ENCODE measurements around the gene ATP11A. TPM values are rescaled to one million over a fixed set of nuclear protein-coding genes. Genes with fewer than 3 reads are reported as not detected.
A peak's percentile ranks its signal among the peaks of the same experiment; 100 is the strongest.

ATP11A gene
- total and polyA plus RNA-seq, 4 donors: 18.0 to 24.7 (median 21.5) TPM

GRCh38 chr13:112720814-112721197, 31.0 kb downstream of the ATP11A start:
- DNase-seq (ENCODE audit: low read depth in 4 of 6, low spot score in 6 of 6): no peak
- no peaks in the 10 kb centered on the region for H3K9me3 ChIP-seq (ENCODE audit: control insufficient read depth, insufficient read depth, low read length)
- H3K27ac ChIP-seq (ENCODE audit: low read depth, low read length): no peak overlapping the region
- 92% methylated on average over 10 of the region's 10 CpGs for WGBS (ENCODE audit: insufficient coverage)
- H3K27me3 ChIP-seq (ENCODE audit: control insufficient read depth, insufficient read depth, low read length): no peaks in the 10 kb centered on the region
- H3K4me1 ChIP-seq (ENCODE audit: control insufficient read depth, insufficient read depth, low read length): peaks cover 15% of the 10 kb centered on the region
- peaks cover 14% of the 10 kb centered on the region for H3K36me3 ChIP-seq (ENCODE audit: control insufficient read depth, insufficient read depth, low read length)
- H3K4me3 ChIP-seq (ENCODE audit: low read depth, low read length): no peak overlapping the region

- H3K4me1 ChIP-seq (ENCODE audit: control insufficient read depth, insufficient read depth, low read length): peaks cover 22% of the 10 kb centered on the region
- peaks cover 14% of the 10 kb centered on the region for H3K36me3 ChIP-seq (ENCODE audit: control insufficient read depth, insufficient read depth, low read length)
- no peaks in the 10 kb centered on the region for H3K27me3 ChIP-seq (ENCODE audit: control insufficient read depth, insufficient read depth, low read length)
- DNase-seq (ENCODE audit: low read depth in 4 of 6, low spot score in 6 of 6): no peak
- no peak overlapping the region for H3K27ac ChIP-seq (ENCODE audit: low read depth, low read length)
- H3K4me3 ChIP-seq (ENCODE audit: low read depth, low read length): no peak overlapping the region
- no peaks in the 10 kb centered on the region for H3K9me3 ChIP-seq (ENCODE audit: control insufficient read depth, insufficient read depth, low read length)
- 85% methylated on average over 22 of the region's 26 CpGs for WGBS (ENCODE audit: insufficient coverage)
Measured at GRCh38 chr13:112721198-112722104, 31.6 kb downstream of the ATP11A start.

- no peak for DNase-seq (ENCODE audit: low read depth in 4 of 6, low spot score in 6 of 6)
- Histone ChIP-seq H3K27me3 (ENCODE audit: control insufficient read depth, insufficient read depth, low read length) (no peaks in the 10 kb centered on the region), H3K4me3 (ENCODE audit: low read depth, low read length) (no peak overlapping the region), H3K36me3 (ENCODE audit: control insufficient read depth, insufficient read depth, low read length) (peaks cover 12% of the 10 kb centered on the region), H3K27ac (ENCODE audit: low read depth, low read length) (no peak overlapping the region), H3K4me1 (ENCODE audit: control insufficient read depth, insufficient read depth, low read length) (peaks cover 25% of the 10 kb centered on the region), H3K9me3 (ENCODE audit: control insufficient read depth, insufficient read depth, low read length) (no peaks in the 10 kb centered on the region)
- 83% methylated on average over 10 of the region's 19 CpGs for whole genome bisulfite sequencing (ENCODE audit: insufficient coverage)
Measured at GRCh38 chr13:112722433-112723263, 32.8 kb downstream of the ATP11A start.

- no peak overlapping the region for H3K4me3 ChIP-seq (ENCODE audit: low read depth, low read length)
- 98% methylated on average over 11 of the region's 17 CpGs for WGBS (ENCODE audit: insufficient coverage)
Measured at GRCh38 chr13:112723771-112724170, 33.9 kb downstream of the ATP11A start.

GRCh38 chr13:112724788-112725345, 35.0 kb downstream of the ATP11A start:
- H3K4me3 ChIP-seq (ENCODE audit: low read depth, low read length): no peak overlapping the region
- H3K27ac ChIP-seq (ENCODE audit: low read depth, low read length): no peak overlapping the region
- no peaks in the 10 kb centered on the region for H3K9me3 ChIP-seq (ENCODE audit: control insufficient read depth, insufficient read depth, low read length)
- peaks cover 12% of the 10 kb centered on the region for H3K36me3 ChIP-seq (ENCODE audit: control insufficient read depth, insufficient read depth, low read length)
- no peak for DNase-seq (ENCODE audit: low read depth in 4 of 6, low spot score in 6 of 6)
- WGBS (ENCODE audit: insufficient coverage): 94% methylated on average over 12 of the region's 12 CpGs
- H3K27me3 ChIP-seq (ENCODE audit: control insufficient read depth, insufficient read depth, low read length): no peaks in the 10 kb centered on the region
- peaks cover 31% of the 10 kb centered on the region for H3K4me1 ChIP-seq (ENCODE audit: control insufficient read depth, insufficient read depth, low read length)

More at GRCh38 chr13:112723771-112724170, 33.9 kb downstream of the ATP11A start:
- Histone ChIP-seq H3K36me3 (ENCODE audit: control insufficient read depth, insufficient read depth, low read length) (peaks cover 12% of the 10 kb centered on the region), H3K27ac (ENCODE audit: low read depth, low read length) (no peak overlapping the region), H3K27me3 (ENCODE audit: control insufficient read depth, insufficient read depth, low read length) (no peaks in the 10 kb centered on the region), H3K9me3 (ENCODE audit: control insufficient read depth, insufficient read depth, low read length) (no peaks in the 10 kb centered on the region), H3K4me1 (ENCODE audit: control insufficient read depth, insufficient read depth, low read length) (peaks cover 25% of the 10 kb centered on the region)
- no peak for DNase-seq (ENCODE audit: low read depth in 4 of 6, low spot score in 6 of 6)

- WGBS (ENCODE audit: insufficient coverage): 55% methylated on average over 18 of the region's 18 CpGs
- no peaks in the 10 kb centered on the region for H3K27me3 ChIP-seq (ENCODE audit: control insufficient read depth, insufficient read depth, low read length)
- no peak overlapping the region for H3K4me3 ChIP-seq (ENCODE audit: low read depth, low read length)
- H3K9me3 ChIP-seq (ENCODE audit: control insufficient read depth, insufficient read depth, low read length): no peaks in the 10 kb centered on the region
- peak in 1 of 6 donors; percentile 67 for DNase-seq (ENCODE audit: low read depth in 4 of 6, low spot score in 6 of 6)
- H3K4me1 ChIP-seq (ENCODE audit: control insufficient read depth, insufficient read depth, low read length): peaks cover 34% of the 10 kb centered on the region
- H3K36me3 ChIP-seq (ENCODE audit: control insufficient read depth, insufficient read depth, low read length): peaks cover 14% of the 10 kb centered on the region
- no peak overlapping the region for H3K27ac ChIP-seq (ENCODE audit: low read depth, low read length)
Measured at GRCh38 chr13:112725346-112726015, 35.6 kb downstream of the ATP11A start.

GRCh38 chr13:112726016-112726767, 36.4 kb downstream of the ATP11A start:
- H3K4me3 ChIP-seq (ENCODE audit: low read depth, low read length): no peak overlapping the region
- no peaks in the 10 kb centered on the region for H3K9me3 ChIP-seq (ENCODE audit: control insufficient read depth, insufficient read depth, low read length)
- H3K4me1 ChIP-seq (ENCODE audit: control insufficient read depth, insufficient read depth, low read length): peaks cover 36% of the 10 kb centered on the region
- peaks cover 17% of the 10 kb centered on the region for H3K36me3 ChIP-seq (ENCODE audit: control insufficient read depth, insufficient read depth, low read length)
- WGBS (ENCODE audit: insufficient coverage): 28% methylated on average over 17 of the region's 17 CpGs
- H3K27me3 ChIP-seq (ENCODE audit: control insufficient read depth, insufficient read depth, low read length): no peaks in the 10 kb centered on the region
- no peak overlapping the region for H3K27ac ChIP-seq (ENCODE audit: low read depth, low read length)
- DNase-seq (ENCODE audit: low read depth in 4 of 6, low spot score in 6 of 6): no peak

GRCh38 chr13:112727581-112727980, 37.7 kb downstream of the ATP11A start:
- no peak for DNase-seq (ENCODE audit: low read depth in 4 of 6, low spot score in 6 of 6)
- H3K36me3 ChIP-seq (ENCODE audit: control insufficient read depth, insufficient read depth, low read length): peaks cover 17% of the 10 kb centered on the region
- H3K9me3 ChIP-seq (ENCODE audit: control insufficient read depth, insufficient read depth, low read length): no peaks in the 10 kb centered on the region
- peaks cover 36% of the 10 kb centered on the region for H3K4me1 ChIP-seq (ENCODE audit: control insufficient read depth, insufficient read depth, low read length)
- no peak overlapping the region for H3K27ac ChIP-seq (ENCODE audit: low read depth, low read length)
- WGBS (ENCODE audit: insufficient coverage): 94% methylated on average over 16 of the region's 17 CpGs
- no peak overlapping the region for H3K4me3 ChIP-seq (ENCODE audit: low read depth, low read length)
- no peaks in the 10 kb centered on the region for H3K27me3 ChIP-seq (ENCODE audit: control insufficient read depth, insufficient read depth, low read length)
